Keratinocyte (primary cell): ENCODE data around the gene RASAL2. TPM values are rescaled to one million over a fixed set of nuclear protein-coding genes. Genes with fewer than 3 reads are reported as not detected.

Experiments used
- DNase-seq: peaks from one replicate; pipeline ENCODE4 v3.0.0-alpha.2; 2011; ENCODE audit warnings: low read depth, missing footprints, low spot score
- FAIRE-seq: peaks from 2 replicates; lab custom pipeline; 2011; peaks lifted over from hg19 to GRCh38; lab: Jason Lieb, UNC
- H2AFZ ChIP-seq: 2 replicates; pipeline ENCODE4 v1.6.0; 2012; ENCODE audit warnings: low read length, control low read depth, inconsistent platforms; ENCODE audit not compliant: control insufficient read depth
- H3K27ac ChIP-seq: 2 replicates; pipeline ENCODE4 v1.5.1; 2011; ENCODE audit warnings: low read length; ENCODE audit not compliant: control insufficient read depth, insufficient read depth
- H3K27me3 ChIP-seq: 3 replicates; pipeline ENCODE4 v1.6.0; 2011; ENCODE audit warnings: low read length; ENCODE audit not compliant: control insufficient read depth, insufficient read depth; ENCODE audit errors: extremely low read depth
- H3K36me3 ChIP-seq, 2 experiments: 2 replicates in 1 of 2; 3 replicates in 1 of 2; pipeline ENCODE4 v1.5.1; 2011; ENCODE audit warnings: low read length in 2 of 2, mild to moderate bottlenecking in 1 of 2; ENCODE audit not compliant: control insufficient read depth in 2 of 2, insufficient read depth in 2 of 2; ENCODE audit errors: extremely low read depth in 1 of 2
- H3K4me1 ChIP-seq: 3 replicates; pipeline ENCODE4 v1.5.1; 2011; ENCODE audit warnings: low read length; ENCODE audit not compliant: control insufficient read depth, insufficient read depth; ENCODE audit errors: extremely low read depth
- H3K4me2 ChIP-seq: 3 replicates; pipeline ENCODE4 v1.6.0; 2011; ENCODE audit warnings: low read depth, low read length; ENCODE audit not compliant: control insufficient read depth, insufficient read depth; ENCODE audit errors: extremely low read depth
- H3K4me3 ChIP-seq, 3 experiments: fragments of 200-600 bp in 1 of 3; sonication (generic) in 1 of 3; 2 replicates in 2 of 3; 3 replicates in 1 of 3; pipeline ENCODE4 v1.5.1; 2011 to 2016; ENCODE audit warnings: low read length in 3 of 3, mild to moderate bottlenecking in 3 of 3, control low read depth in 2 of 3, inconsistent platforms in 1 of 3, low read depth in 1 of 3, mixed read lengths in 1 of 3, mixed run types in 1 of 3, moderate library complexity in 1 of 3; ENCODE audit not compliant: control insufficient read depth in 2 of 3, insufficient read depth in 2 of 3; ENCODE audit errors: extremely low read depth in 1 of 3
- H3K79me2 ChIP-seq: 2 replicates; pipeline ENCODE4 v1.6.0; 2012; ENCODE audit warnings: low read length; ENCODE audit not compliant: control insufficient read depth, insufficient read depth
- H3K9ac ChIP-seq: 3 replicates; pipeline ENCODE4 v1.6.0; 2011; ENCODE audit warnings: low read length; ENCODE audit not compliant: control insufficient read depth, insufficient read depth; ENCODE audit errors: extremely low read depth
- H3K9me1 ChIP-seq: 3 replicates; pipeline ENCODE4 v1.6.0; 2011; ENCODE audit warnings: low read length; ENCODE audit not compliant: control insufficient read depth, insufficient read depth; ENCODE audit errors: extremely low read depth
- H3K9me3 ChIP-seq: 2 replicates; pipeline ENCODE4 v1.5.1; 2012; ENCODE audit warnings: low read depth, low read length; ENCODE audit not compliant: control insufficient read depth
- H4K20me1 ChIP-seq: 3 replicates; pipeline ENCODE4 v1.6.0; 2011; ENCODE audit warnings: low read length; ENCODE audit not compliant: control insufficient read depth, insufficient read depth; ENCODE audit errors: extremely low read depth
- EZH2 ChIP-seq: IDR thresholded peaks from one replicate; pipeline ENCODE4 v1.6.1; 2012; ENCODE audit warnings: inconsistent platforms, mild to moderate bottlenecking, low read length, moderate library complexity
- dilution Hi-C: fragments of 300-500 bp; cut with MboI; formaldehyde crosslinking; loops from one replicate; pipeline ENCODE4 v1.7.0; 2020; ENCODE audit warnings: low sequenced_read_pairs; ENCODE audit not compliant: extremely low pct_ligation_motif_present
- polyA plus RNA-seq, 5 experiments: library from polyadenylated mRNA; depleted of rRNA in 3 of 5; stranded (reverse) in 3 of 5; stranded (forward) in 1 of 5; unstranded in 1 of 5; fragments of >200 nt; gene quantifications; 1 replicate in 1 of 5; 2 replicates in 3 of 5; 3 replicates in 1 of 5; pipeline versions ENCODE4 v1.2.1 to v1.2.3, GENCODE V29; 2011 to 2012; ENCODE audit warnings: missing spikeins in 2 of 5, low read depth in 1 of 5, low replicate concordance in 1 of 5
- TF ChIP-seq, protein P1 (sequence below), 3 experiments: IDR thresholded peaks in 1 of 3; conservative IDR thresholded peaks in 1 of 3; optimal IDR thresholded peaks in 1 of 3; 2 replicates in 2 of 3; 3 replicates in 1 of 3; pipeline versions ENCODE3 to v1.5.1; 2011; ENCODE audit warnings: low read length in 3 of 3, mild to moderate bottlenecking in 3 of 3, moderate library complexity in 2 of 3, control low read depth in 1 of 3, inconsistent platforms in 1 of 3; ENCODE audit not compliant: insufficient read depth in 2 of 3; ENCODE audit errors: extremely low read depth in 1 of 3

RASAL2 gene
- polyA plus RNA-seq, 1 donor (not counting 4 experiments of a cell fraction or from before 2014, with no cell fraction given): 27.2 TPM

DNA sequence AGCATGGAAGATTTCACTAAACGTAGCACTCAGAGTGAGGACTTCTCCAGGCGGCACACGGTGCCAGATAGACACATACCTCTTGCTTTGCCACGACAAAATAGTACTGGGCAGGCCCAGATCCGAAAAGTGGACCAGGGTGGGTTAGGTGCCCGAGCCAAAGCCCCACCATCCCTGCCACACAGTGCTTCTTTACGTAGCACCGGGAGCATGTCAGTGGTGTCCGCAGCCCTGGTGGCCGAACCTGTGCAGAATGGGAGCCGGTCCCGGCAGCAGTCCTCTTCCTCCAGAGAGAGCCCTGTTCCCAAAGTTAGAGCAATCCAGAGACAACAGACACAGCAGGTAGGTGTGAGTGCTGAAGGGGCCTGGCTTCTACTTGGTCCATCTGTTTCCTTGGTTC lies 364.3 kb downstream of the RASAL2 start:
- FAIRE-seq (no peak), DNase-seq (no peak)
- no peaks in the 10 kb centered on the region for H3K9me3 ChIP-seq
- H3K4me1 ChIP-seq: no peaks in the 10 kb centered on the region
- no peak overlapping the region for H3K9ac ChIP-seq
- no peak overlapping the region for H3K27ac ChIP-seq
- H3K36me3 ChIP-seq: peaks cover 20 to 29% of the 10 kb centered on the region in 2 experiments
- dilution Hi-C loops: no loop called here
- H3K27me3 ChIP-seq: no peaks in the 10 kb centered on the region
- no peaks in the 10 kb centered on the region for H3K9me1 ChIP-seq
- TF ChIP-seq EZH2: no peak
- TF ChIP-seq, protein P1, sequence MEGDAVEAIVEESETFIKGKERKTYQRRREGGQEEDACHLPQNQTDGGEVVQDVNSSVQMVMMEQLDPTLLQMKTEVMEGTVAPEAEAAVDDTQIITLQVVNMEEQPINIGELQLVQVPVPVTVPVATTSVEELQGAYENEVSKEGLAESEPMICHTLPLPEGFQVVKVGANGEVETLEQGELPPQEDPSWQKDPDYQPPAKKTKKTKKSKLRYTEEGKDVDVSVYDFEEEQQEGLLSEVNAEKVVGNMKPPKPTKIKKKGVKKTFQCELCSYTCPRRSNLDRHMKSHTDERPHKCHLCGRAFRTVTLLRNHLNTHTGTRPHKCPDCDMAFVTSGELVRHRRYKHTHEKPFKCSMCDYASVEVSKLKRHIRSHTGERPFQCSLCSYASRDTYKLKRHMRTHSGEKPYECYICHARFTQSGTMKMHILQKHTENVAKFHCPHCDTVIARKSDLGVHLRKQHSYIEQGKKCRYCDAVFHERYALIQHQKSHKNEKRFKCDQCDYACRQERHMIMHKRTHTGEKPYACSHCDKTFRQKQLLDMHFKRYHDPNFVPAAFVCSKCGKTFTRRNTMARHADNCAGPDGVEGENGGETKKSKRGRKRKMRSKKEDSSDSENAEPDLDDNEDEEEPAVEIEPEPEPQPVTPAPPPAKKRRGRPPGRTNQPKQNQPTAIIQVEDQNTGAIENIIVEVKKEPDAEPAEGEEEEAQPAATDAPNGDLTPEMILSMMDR (optimal IDR thresholded peaks at IDR 0.05 in 1 of 3, IDR thresholded peaks at IDR 0.05 in 1 of 3, conservative IDR thresholded peaks at IDR 0.05 in 1 of 3; ENCODE audit: extremely low read depth in 1 of 3, insufficient read depth in 2 of 3, low read length in 3 of 3): no peak
- H3K4me3 ChIP-seq: no peak overlapping the region
- H4K20me1 ChIP-seq: no peaks in the 10 kb centered on the region
- no peak overlapping the region for H2AFZ ChIP-seq
- no peak overlapping the region for H3K4me2 ChIP-seq
- H3K79me2 ChIP-seq: no peaks in the 10 kb centered on the region

DNA sequence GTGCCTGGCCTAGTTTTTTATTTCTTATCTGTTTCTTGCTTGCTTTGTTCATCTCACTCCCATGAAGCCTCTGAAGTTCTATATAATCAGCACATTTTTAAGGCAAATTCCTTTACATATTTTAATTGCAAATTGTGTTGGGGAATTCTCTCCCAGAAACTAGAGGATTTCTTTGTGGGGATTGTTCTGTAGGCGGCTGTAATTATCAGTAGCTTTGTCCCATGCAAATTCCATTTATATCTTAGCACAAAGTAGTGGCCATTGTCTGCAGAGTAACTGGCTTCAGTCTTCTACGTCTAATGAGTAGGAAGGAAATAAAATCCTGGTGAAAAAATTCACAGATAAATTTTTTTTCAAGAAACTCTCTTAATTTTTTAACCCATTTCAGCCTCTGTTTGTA lies 367.2 kb downstream of the RASAL2 start:
- Histone ChIP-seq H3K9me3 (no peaks in the 10 kb centered on the region), H2AFZ (no peak overlapping the region), H4K20me1 (no peaks in the 10 kb centered on the region), H3K27ac (no peak overlapping the region), H3K79me2 (no peaks in the 10 kb centered on the region), H3K9ac (no peak overlapping the region), H3K4me1 (peaks cover 15% of the 10 kb centered on the region), H3K9me1 (no peaks in the 10 kb centered on the region), H3K4me2 (no peak overlapping the region), H3K4me3 (no peak overlapping the region), H3K36me3 (peaks cover 19 to 28% of the 10 kb centered on the region in 2 experiments), H3K27me3 (no peaks in the 10 kb centered on the region)
- no peak for TF ChIP-seq EZH2
- TF ChIP-seq, protein P1 (optimal IDR thresholded peaks at IDR 0.05 in 1 of 3, IDR thresholded peaks at IDR 0.05 in 1 of 3, conservative IDR thresholded peaks at IDR 0.05 in 1 of 3; ENCODE audit: extremely low read depth in 1 of 3, insufficient read depth in 2 of 3, low read length in 3 of 3): no peak
- FAIRE-seq (no peak), DNase-seq (no peak)
- dilution Hi-C loops: no loop called here
